GM23338 (cell line): ENCODE measurements around the gene CWC22. TPM values are rescaled to one million over a fixed set of nuclear protein-coding genes. Genes with fewer than 3 reads are reported as not detected.
A peak's percentile ranks its signal among the peaks of the same experiment; 100 is the strongest.

Experiments used
- ATAC-seq: fragments of 200-7000 bp; cut with Tn5 transposase; 3 replicates; pipeline ENCODE4 v1.9.1; 2020
- DNase-seq: peaks from one replicate; pipeline ENCODE4 v3.0.0-alpha.2; 2015; ENCODE audit warnings: low spot score
- H2AFZ ChIP-seq: fragments of 200-600 bp; sonication (generic); 2 replicates; pipeline ENCODE4 v1.8.0; 2016; ENCODE audit warnings: antibody characterized with exemption, mild to moderate bottlenecking, moderate library complexity
- H3F3A ChIP-seq: fragments of 200-600 bp; sonication (generic); replicated peaks from 2 replicates; pipeline ENCODE4 v1.8.0; 2017; ENCODE audit warnings: antibody characterized with exemption, mixed run types, low read depth
- H3K27ac ChIP-seq: fragments of 200-600 bp; sonication (generic); 2 replicates; pipeline ENCODE4 v1.6.1; 2016; ENCODE audit warnings: low read depth
- H3K27me3 ChIP-seq: fragments of 200-600 bp; sonication (generic); 2 replicates; pipeline ENCODE4 v1.8.0; 2016; ENCODE audit warnings: mild to moderate bottlenecking, mixed run types, moderate library complexity; ENCODE audit not compliant: insufficient read depth
- H3K36me3 ChIP-seq: fragments of 200-600 bp; sonication (generic); 2 replicates; pipeline ENCODE4 v1.8.0; 2016; ENCODE audit warnings: mild to moderate bottlenecking; ENCODE audit not compliant: insufficient read depth
- H3K4me1 ChIP-seq: fragments of 200-600 bp; sonication (generic); 2 replicates; pipeline ENCODE4 v1.8.0; 2016; ENCODE audit warnings: mild to moderate bottlenecking, moderate library complexity; ENCODE audit not compliant: insufficient read depth
- H3K4me2 ChIP-seq: fragments of 200-600 bp; sonication (generic); 2 replicates; pipeline ENCODE4 v1.7.1; 2017; ENCODE audit warnings: mixed run types
- H3K4me3 ChIP-seq: fragments of 200-600 bp; sonication (generic); 2 replicates; pipeline ENCODE4 v1.6.1; 2016; ENCODE audit warnings: mixed run types
- H3K79me2 ChIP-seq: fragments of 200-600 bp; sonication (generic); replicated peaks from 2 replicates; pipeline ENCODE4 v1.8.0; 2017; ENCODE audit warnings: mild to moderate bottlenecking; ENCODE audit not compliant: insufficient read depth
- H3K9me2 ChIP-seq: fragments of 200-600 bp; sonication (generic); 2 replicates; pipeline ENCODE4 v1.8.0; 2017; ENCODE audit not compliant: insufficient read depth
- H4K20me1 ChIP-seq: fragments of 200-600 bp; sonication (generic); replicated peaks from 2 replicates; pipeline ENCODE4 v1.8.0; 2017; ENCODE audit warnings: mild to moderate bottlenecking; ENCODE audit not compliant: insufficient read depth
- H3K27ac Mint-ChIP-seq: 2 replicates; pipeline ENCODE4 v1.8.0; 2020; ENCODE audit warnings: inconsistent platforms, mild to moderate bottlenecking, moderate library complexity, mixed read lengths
- H3K27me3 Mint-ChIP-seq: 3 replicates; pipeline ENCODE4 v1.8.0; 2022; ENCODE audit warnings: low read depth, mild to moderate bottlenecking, moderate library complexity, mixed read lengths, inconsistent platforms; ENCODE audit not compliant: insufficient read depth, poor library complexity
- H3K36me3 Mint-ChIP-seq: 3 replicates; pipeline ENCODE4 v1.8.0; 2021; ENCODE audit warnings: low read depth, mild to moderate bottlenecking, inconsistent platforms, moderate library complexity, mixed read lengths
- H3K4me1 Mint-ChIP-seq: 3 replicates; pipeline ENCODE4 v1.8.0; 2020; ENCODE audit warnings: mild to moderate bottlenecking, inconsistent platforms, mixed read lengths
- H3K4me3 Mint-ChIP-seq: 3 replicates; pipeline ENCODE4 v1.8.0; 2021; ENCODE audit warnings: moderate library complexity, mild to moderate bottlenecking, inconsistent platforms, mixed read lengths
- H3K9me3 Mint-ChIP-seq: 3 replicates; pipeline ENCODE4 v1.8.0; 2020; ENCODE audit warnings: moderate library complexity, mild to moderate bottlenecking, inconsistent platforms, mixed read lengths
- CREB1 ChIP-seq: fragments of 250-450 bp; sonication (Bioruptor Pico); IDR thresholded peaks from 2 replicates; pipeline ENCODE4 v1.5.0; 2020; ENCODE audit warnings: low read depth, mild to moderate bottlenecking, moderate library complexity
- CTCF ChIP-seq, 2 experiments: fragments of 200-600 bp in 1 of 2; sonication (generic) in 1 of 2; conservative IDR thresholded peaks; 2 replicates each; pipeline versions ENCODE4 v1.5.1 to v1.6.1; 2016 to 2017; ENCODE audit warnings: antibody characterized with exemption in 2 of 2, low read depth in 2 of 2, mild to moderate bottlenecking in 2 of 2, moderate library complexity in 1 of 2
- EZH2phosphoT487 ChIP-seq: fragments of 200-600 bp; sonication (generic); IDR thresholded peaks from one replicate; pipeline ENCODE4 v1.8.1; 2018; ENCODE audit warnings: antibody characterized with exemption; ENCODE audit not compliant: unreplicated experiment
- REST ChIP-seq: IDR thresholded peaks from one replicate; pipeline ENCODE4 v1.6.1; 2018; ENCODE audit warnings: antibody characterized with exemption; ENCODE audit not compliant: unreplicated experiment
- STAT1 ChIP-seq: IDR thresholded peaks from one replicate; pipeline ENCODE4 v1.6.1; 2016; ENCODE audit warnings: antibody characterized with exemption; ENCODE audit not compliant: unreplicated experiment
- ZNF331 ChIP-seq: fragments of 250-450 bp; sonication (Bioruptor Pico); IDR thresholded peaks from 2 replicates; pipeline ENCODE4 v1.5.0; 2020; ENCODE audit warnings: low read depth, mild to moderate bottlenecking, moderate library complexity
- polyA plus RNA-seq: library from polyadenylated mRNA; unstranded; fragments of >200 nt; fragmentation: Nextera tagmentation; extraction: Ambion mirVana; gene quantifications from 2 replicates; pipeline ENCODE4 v1.2.1, GENCODE V29; 2016
- total RNA-seq: library from RNA; depleted of rRNA; stranded (reverse); fragments of >200 nt; shearing (Covaris generic); gene quantifications from 2 replicates; pipeline ENCODE4 v1.2.3, GENCODE V29; 2014

The CWC22 gene
- total and polyA plus RNA-seq, 2 experiments from 2014 or later: 36.0 to 38.3 TPM

- TF ChIP-seq ZNF331 (CRISPR knock-in tag) (no peak), CTCF (conservative IDR thresholded peaks at IDR 0.05; ENCODE audit: low read depth in 2 of 2) (no peak), REST (no peak), CREB1 (CRISPR knock-in tag) (no peak)
Measured at GRCh38 chr2:179938026-179938425, 69.1 kb downstream of the CWC22 start (continued).

- no peaks in the 10 kb centered on the region for H4K20me1 ChIP-seq
- no peaks in the 10 kb centered on the region for H3K36me3 ChIP-seq
- no peak for TF ChIP-seq REST
- no peak for TF ChIP-seq STAT1
- peak; percentile 80 to 81 for TF ChIP-seq CTCF (conservative IDR thresholded peaks at IDR 0.05; ENCODE audit: low read depth in 2 of 2)
- no peak for TF ChIP-seq EZH2phosphoT487
- H3K79me2 ChIP-seq: no peaks in the 10 kb centered on the region
- Mint-ChIP-seq H3K4me3 (no peak overlapping the region), H3K27me3 (peaks cover 3% of the 10 kb centered on the region), H3K4me1 (peaks cover 13% of the 10 kb centered on the region), H3K27ac (no peak overlapping the region), H3K9me3 (0 out of 3 replicates have a peak, but pooled peaks cover under 1% of the 10 kb centered on the region), H3K36me3 (no peaks in the 10 kb centered on the region)
- H3K4me2 ChIP-seq: no peak overlapping the region
- ATAC-seq (peak; percentile 89), DNase-seq (peak; percentile 84)
- no peak overlapping the region for H2AFZ ChIP-seq
- no peaks in the 10 kb centered on the region for H3F3A ChIP-seq
- no peak overlapping the region for H3K4me3 ChIP-seq
- no peaks in the 10 kb centered on the region for H3K4me1 ChIP-seq
- no peaks in the 10 kb centered on the region for H3K27me3 ChIP-seq
- H3K9me2 ChIP-seq: no peaks in the 10 kb centered on the region
- no peak overlapping the region for H3K27ac ChIP-seq
Measured at GRCh38 chr2:179936654-179937053, 70.4 kb downstream of the CWC22 start.
